Measurements from ENCODE around the gene KIF16B. TPM values are rescaled to one million over a fixed set of nuclear protein-coding genes. Genes with fewer than 3 reads are reported as not detected.

Gene KIF16B
- total and polyA plus RNA-seq, 2 of the 8 experiments (the other 6 are each of a cell fraction or from before 2014, with no cell fraction given): 3.0 to 9.2 TPM

- POLR2A ChIA-PET (ENCODE audit: partially characterized antibody): no interaction called here
- Histone ChIP-seq H3K27me3 (replicated peaks in 1 of 4; ENCODE audit: control insufficient read depth in 3 of 4, extremely low read depth in 1 of 4, insufficient read depth in 3 of 4, low read length in 3 of 4) (no peaks in the 10 kb centered on the region), H2BK15ac (ENCODE audit: low read length) (no peak overlapping the region), H3K4ac (replicated peaks; ENCODE audit: insufficient read length, low read depth, low read length) (no peak overlapping the region), H4K8ac (ENCODE audit: extremely low read depth, insufficient read depth, low read length) (no peak overlapping the region), H3K4me3 (ENCODE audit: extremely low read depth in 1 of 4, insufficient read depth in 2 of 4, low read depth in 3 of 4, low read length in 4 of 4) (no peak overlapping the region), H3K27ac (ENCODE audit: low read depth, low read length) (no peak overlapping the region), H4K5ac (ENCODE audit: insufficient read length, low read depth, low read length) (no peak overlapping the region), H3K36me3 (ENCODE audit: control insufficient read depth in 2 of 4, insufficient read depth in 4 of 4, low read length in 3 of 4) (no peaks in the 10 kb centered on the region), H3K79me2 (ENCODE audit: control insufficient read depth in 1 of 2, insufficient read depth in 2 of 2, low read length in 2 of 2) (no peaks in the 10 kb centered on the region), H4K91ac (replicated peaks; ENCODE audit: insufficient read length, low read length) (no peak overlapping the region), H2AFZ (ENCODE audit: low read length) (no peak overlapping the region), H2BK120ac (replicated peaks; ENCODE audit: low read depth, low read length) (no peak overlapping the region), H4K20me1 (replicated peaks in 1 of 2; ENCODE audit: control insufficient read depth in 1 of 2, insufficient read depth in 2 of 2, low read length in 2 of 2) (no peaks in the 10 kb centered on the region), H3K4me1 (replicated peaks in 1 of 4; ENCODE audit: control insufficient read depth in 3 of 4, insufficient read depth in 4 of 4, low read length in 3 of 4) (peaks cover 0 to 3% (median 0%) of the 10 kb centered on the region in 4 experiments; a peak in 1 of 7 replicates), H3K14ac (ENCODE audit: insufficient read length) (no peak overlapping the region), H2BK12ac (ENCODE audit: low read depth, low read length) (no peak overlapping the region), H3K4me2 (ENCODE audit: insufficient read depth in 1 of 2, low read depth in 2 of 2, low read length in 2 of 2) (no peak overlapping the region), H3K56ac (replicated peaks; ENCODE audit: insufficient read length, low read depth, low read length) (no peak overlapping the region), H2BK5ac (ENCODE audit: low read depth, low read length) (no peak overlapping the region), H3K9me3 (ENCODE audit: insufficient read depth in 2 of 2, low read depth in 1 of 2, low read length in 1 of 2) (no peaks in the 10 kb centered on the region), H2BK20ac (ENCODE audit: low read length) (no peak overlapping the region), H3K23me2 (ENCODE audit: low read depth, low read length) (no peaks in the 10 kb centered on the region), H3K23ac (ENCODE audit: insufficient read length) (no peak overlapping the region), H3K18ac (ENCODE audit: extremely low read depth, low read length) (no peak overlapping the region), H3K79me1 (ENCODE audit: low read depth, low read length) (no peaks in the 10 kb centered on the region), H2AK5ac (ENCODE audit: low read depth, low read length) (no peak overlapping the region), H3K9ac (replicated peaks in 1 of 4; ENCODE audit: extremely low read depth in 1 of 4, low read depth in 3 of 4, low read length in 3 of 4) (no peak overlapping the region)
- CTCF ChIA-PET (ENCODE audit: partially characterized antibody): interaction anchor here (0.7 to 1.5 kb wide), 2 partner anchors 13 to 273 kb away, joined by 3 to 4 read pairs; no protein-coding TSS in a partner anchor
- 91% methylated on average over 3 of the region's 3 CpGs; no CpG with 5 or more reads in 1 of the 2 experiments for WGBS, 2 experiments (ENCODE audit: extremely low coverage in 1 of 2, insufficient coverage in 1 of 2, insufficient read length in 1 of 2, insufficient replicate concordance in 2 of 2, low coverage in 1 of 2, low lambda C conversion rate in 2 of 2, missing lambda C conversion rate in 1 of 2)
- DNase-seq (ENCODE audit: low read depth in 1 of 2, low spot score in 2 of 2) (no peak), FAIRE-seq (no peak)
- TF ChIP-seq NRF1 (IDR thresholded peaks at IDR 0.05; ENCODE audit: low read depth, low read length) (no peak), CTBP2 (IDR thresholded peaks at IDR 0.05; ENCODE audit: borderline replicate concordance, insufficient read depth, insufficient read length, low read length) (no peak), POU5F1 (IDR thresholded peaks at IDR 0.05; ENCODE audit: low read depth, low read length) (no peak), GTF2F1 (IDR thresholded peaks at IDR 0.05; ENCODE audit: borderline replicate concordance, low read depth, low read length) (no peak), CBX8 (IDR thresholded peaks at IDR 0.05; ENCODE audit: borderline replicate concordance, low read depth, low read length) (no peak), KDM1A (IDR thresholded peaks at IDR 0.05; ENCODE audit: borderline replicate concordance, low read length) (no peak), BACH1 (IDR thresholded peaks at IDR 0.05; ENCODE audit: low read length) (no peak), SIN3A (conservative IDR thresholded peaks at IDR 0.05 in 1 of 2, IDR thresholded peaks at IDR 0.05 in 1 of 2; ENCODE audit: low read depth in 1 of 2, low read length in 2 of 2) (no peak), CREB1 (IDR thresholded peaks at IDR 0.05) (no peak), MAX (IDR thresholded peaks at IDR 0.05) (no peak), SUZ12 (IDR thresholded peaks at IDR 0.05; ENCODE audit: low read length) (no peak), MAFK (IDR thresholded peaks at IDR 0.05; ENCODE audit: low read depth, low read length) (no peak)
Observed at GRCh38 chr20:16488616-16489015, 84.6 kb downstream of the KIF16B start.

Measured in H1 (cell line).